Common myeloid progenitor, CD34-positive (primary cell): Measurements from ENCODE around the gene MTMR10.

Experiments
- CTCF ChIA-PET: fragments of 350-600 bp; sonication (Branson Sonifier 250); formaldehyde crosslinking; loops from one replicate; lab custom pipeline; 2021; ENCODE audit warnings: antibody characterized with exemption; lab: Charles Lee
- POLR2A ChIA-PET: fragments of 350-600 bp; sonication (Branson Sonifier 250); formaldehyde crosslinking; loops from one replicate; lab custom pipeline; 2021; ENCODE audit warnings: antibody characterized with exemption; lab: Charles Lee
- DNase-seq, 3 donors: peaks; one replicate each; pipeline versions ENCODE4 v3.0.0 to v3.0.0-alpha.2; 2013
- H3K27ac ChIP-seq, 2 experiments: 1 replicate in 1 of 2; 2 replicates in 1 of 2; pipeline ENCODE4 v1.7.0; 2013; ENCODE audit warnings: inconsistent platforms in 2 of 2, low read length in 2 of 2, mild to moderate bottlenecking in 2 of 2, low read depth in 1 of 2, moderate library complexity in 1 of 2; ENCODE audit not compliant: severe bottlenecking in 2 of 2, insufficient read depth in 1 of 2, poor library complexity in 1 of 2
- H3K27me3 ChIP-seq, 5 experiments: replicated peaks in 2 of 5; 1 replicate in 3 of 5; 2 replicates in 2 of 5; pipeline versions ENCODE4 v1.6.1 to v1.7.0; 2013; ENCODE audit warnings: low read length in 4 of 5, mild to moderate bottlenecking in 2 of 5, moderate library complexity in 2 of 5, inconsistent platforms in 1 of 5; ENCODE audit not compliant: insufficient read depth in 5 of 5, control insufficient read depth in 4 of 5
- H3K36me3 ChIP-seq, 4 experiments: 1 replicate in 2 of 4; 2 replicates in 2 of 4; pipeline versions ENCODE4 v1.6.1 to v1.7.0; 2013; ENCODE audit warnings: low read length in 3 of 4, control low read depth in 1 of 4, mild to moderate bottlenecking in 1 of 4; ENCODE audit not compliant: control insufficient read depth in 4 of 4, insufficient read depth in 4 of 4
- H3K4me1 ChIP-seq, 4 experiments: 1 replicate in 3 of 4; 2 replicates in 1 of 4; pipeline versions ENCODE4 v1.6.1 to v1.7.1; 2013; ENCODE audit warnings: low read length in 3 of 4, mild to moderate bottlenecking in 3 of 4, control low read depth in 1 of 4, inconsistent platforms in 1 of 4, moderate library complexity in 1 of 4; ENCODE audit not compliant: control insufficient read depth in 4 of 4, insufficient read depth in 4 of 4; ENCODE audit errors: control extremely low read depth in 1 of 4
- H3K4me3 ChIP-seq, 7 experiments: 1 replicate in 4 of 7; 2 replicates in 3 of 7; pipeline versions ENCODE4 v1.5.1 to v1.7.0; 2013; ENCODE audit warnings: mild to moderate bottlenecking in 7 of 7, low read length in 6 of 7, moderate library complexity in 6 of 7, inconsistent platforms in 2 of 7, low read depth in 2 of 7, control low read depth in 1 of 7; ENCODE audit not compliant: insufficient read depth in 4 of 7, control insufficient read depth in 1 of 7; ENCODE audit errors: extremely low read depth in 1 of 7
- H3K9me3 ChIP-seq, 5 experiments: 1 replicate in 4 of 5; 2 replicates in 1 of 5; pipeline versions ENCODE4 v1.6.1 to v1.7.1; 2013; ENCODE audit warnings: low read length in 4 of 5, mild to moderate bottlenecking in 2 of 5, inconsistent platforms in 1 of 5, low read depth in 1 of 5, moderate library complexity in 1 of 5; ENCODE audit not compliant: control insufficient read depth in 4 of 5, insufficient read depth in 2 of 5; ENCODE audit errors: control extremely low read depth in 1 of 5
- WGBS: methylation state at CpG from one replicate; pipeline ENCODE4 v1.1.5; 2013; ENCODE audit not compliant: insufficient coverage; 5-methylcytosine and 5-hydroxymethylcytosine counted together

Gene MTMR10

DNA sequence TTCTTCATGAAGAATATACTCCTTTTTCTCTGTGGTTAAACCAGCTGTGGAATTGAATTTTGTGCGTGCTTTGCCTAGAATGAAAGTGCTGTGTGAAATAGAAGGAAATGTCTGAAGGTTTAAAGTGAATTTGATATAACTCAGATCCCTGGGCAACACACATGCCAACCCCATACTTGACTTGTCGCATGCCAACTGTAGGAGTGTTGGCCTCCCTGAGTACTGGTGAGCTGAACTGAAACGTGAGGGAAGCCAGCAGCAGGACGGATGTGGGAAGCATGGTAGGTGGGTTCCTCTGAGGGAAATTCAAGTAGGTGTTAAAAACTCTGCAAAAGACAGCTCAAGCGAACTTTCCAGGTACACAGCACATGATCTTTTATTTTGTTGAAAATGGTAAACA is 73.1 kb downstream of the MTMR10 start:
- WGBS, result 94% methylated on average over 3 of the region's 5 CpGs
- no peaks in the 10 kb centered on the region for H3K9me3 ChIP-seq
- H3K27ac ChIP-seq, result no peak overlapping the region
- H3K4me3 ChIP-seq, result no peak overlapping the region
- ChIA-PET POLR2A (no interaction called here), CTCF (interaction anchor here (1.7 kb wide), 1 partner anchor 15 kb away, joined by 7 read pairs; the partner anchor contains the start of gene FAN1)
- H3K36me3 ChIP-seq, result peaks cover 12 to 79% (median 58%) of the 10 kb centered on the region in 4 experiments
- no peaks in the 10 kb centered on the region for H3K4me1 ChIP-seq
- H3K27me3 ChIP-seq, result no peaks in the 10 kb centered on the region
- no peak for DNase-seq

DNA sequence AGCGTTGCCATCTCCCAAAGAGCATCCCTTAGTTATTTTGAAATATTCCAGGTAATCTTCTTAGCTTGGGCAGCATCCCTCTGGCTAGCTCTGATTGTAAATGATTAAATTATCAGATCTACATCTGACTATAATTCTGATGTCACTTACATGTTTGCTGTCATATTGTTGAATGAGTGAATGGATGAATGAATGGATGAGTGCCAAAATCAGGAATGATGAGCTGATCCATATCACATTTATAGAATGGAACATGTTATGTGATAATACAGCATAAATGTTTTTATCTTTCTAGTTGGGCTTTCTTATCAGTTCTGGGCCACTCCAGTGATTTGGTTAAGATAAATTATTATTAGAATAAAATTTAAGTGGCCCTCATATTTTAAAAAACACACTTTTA is 73.8 kb downstream of the MTMR10 start:
- WGBS, result no CpG with 5 or more reads among the region's 1 CpG
- H3K36me3 ChIP-seq, result peaks cover 12 to 79% (median 56%) of the 10 kb centered on the region in 4 experiments

DNA sequence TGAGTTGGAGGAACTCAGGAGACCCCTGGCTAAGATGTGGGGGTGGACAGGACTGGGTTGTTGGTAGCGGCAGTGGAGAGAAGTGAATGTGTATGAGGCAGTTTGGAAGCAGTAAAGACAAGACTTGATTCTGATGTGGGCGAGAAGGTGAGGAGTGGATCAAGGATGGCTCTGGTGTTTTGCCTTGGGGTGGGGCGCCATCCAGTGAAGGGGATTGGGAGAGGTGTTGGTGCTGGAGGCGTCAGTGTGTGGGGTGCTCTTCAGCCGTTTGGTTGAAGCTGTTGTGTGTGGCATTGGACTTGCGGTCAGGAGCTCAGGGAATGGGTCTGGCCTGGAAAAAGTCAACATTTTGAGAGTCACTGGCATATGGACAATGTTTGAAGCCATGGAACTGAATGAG is 74.4 kb downstream of the MTMR10 start:
- Histone ChIP-seq H3K27ac (no peak overlapping the region), H3K9me3 (no peaks in the 10 kb centered on the region), H3K27me3 (no peaks in the 10 kb centered on the region), H3K4me1 (no peaks in the 10 kb centered on the region), H3K36me3 (peaks cover 13 to 78% (median 54%) of the 10 kb centered on the region in 4 experiments), H3K4me3 (no peak overlapping the region)
- DNase-seq, result no peak
- CTCF ChIA-PET, result interaction anchor here (1.7 kb wide), 1 partner anchor 14 kb away, joined by 7 read pairs; the partner anchor contains the start of gene FAN1
- WGBS, result 97% methylated on average over 4 of the region's 6 CpGs
- POLR2A ChIA-PET, result no interaction called here

More for the DNA sequence above, 73.8 kb downstream of the MTMR10 start:
- no peaks in the 10 kb centered on the region for H3K4me1 ChIP-seq
- H3K27me3 ChIP-seq, result no peaks in the 10 kb centered on the region
- H3K9me3 ChIP-seq, result no peaks in the 10 kb centered on the region
- DNase-seq, result no peak
- H3K4me3 ChIP-seq, result no peak overlapping the region
- no peak overlapping the region for H3K27ac ChIP-seq
- ChIA-PET POLR2A (no interaction called here), CTCF (interaction anchor here (1.7 kb wide), 1 partner anchor 14 kb away, joined by 7 read pairs; the partner anchor contains the start of gene FAN1)

DNA sequence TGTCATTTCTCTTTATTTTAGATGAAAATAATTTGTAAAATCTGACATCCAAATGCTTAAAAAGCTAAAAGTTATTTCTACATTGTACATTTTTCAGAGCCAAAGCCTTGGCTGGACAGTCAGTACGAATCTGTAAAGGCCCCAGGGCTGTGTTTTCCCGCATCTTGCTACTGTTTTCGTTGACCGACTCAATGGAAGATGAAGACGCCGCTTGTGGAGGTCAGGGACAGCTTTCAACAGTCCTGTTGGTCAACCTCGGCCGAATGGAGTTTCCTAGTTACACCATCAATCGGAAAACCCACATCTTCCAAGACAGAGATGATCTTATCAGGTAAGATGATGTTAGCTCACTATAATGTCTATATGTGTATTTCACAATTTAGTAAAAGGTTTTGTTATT is 77.7 kb downstream of the MTMR10 start:
- 92% methylated on average over 2 of the region's 9 CpGs for WGBS
- POLR2A ChIA-PET, result no interaction called here
- no peak overlapping the region for H3K27ac ChIP-seq
- CTCF ChIA-PET, result no interaction called here
- H3K27me3 ChIP-seq, result no peaks in the 10 kb centered on the region
- peaks cover 15 to 74% (median 52%) of the 10 kb centered on the region in 4 experiments for H3K36me3 ChIP-seq
- no peaks in the 10 kb centered on the region for H3K4me1 ChIP-seq
- no peak for DNase-seq
- H3K9me3 ChIP-seq, result no peaks in the 10 kb centered on the region
- H3K4me3 ChIP-seq, result no peak overlapping the region

DNA sequence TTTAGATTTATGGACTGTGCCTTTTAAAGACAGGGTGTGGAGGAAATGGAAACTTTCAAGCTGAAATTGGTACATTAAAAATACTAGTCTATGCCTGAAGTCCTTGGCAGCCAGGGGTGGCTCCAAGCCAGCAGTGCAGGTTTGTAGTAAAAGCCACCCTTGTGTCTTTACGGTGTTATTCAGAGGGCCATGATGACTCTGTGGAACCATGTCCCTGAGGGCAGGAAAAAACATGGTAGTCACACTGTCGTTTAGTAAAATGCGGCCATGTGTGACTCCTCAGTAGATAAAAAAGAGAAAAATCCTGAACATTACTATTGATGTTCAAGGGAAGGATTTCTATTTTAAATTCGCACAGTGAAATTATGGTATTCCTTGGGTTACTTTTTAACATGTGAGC is 85.1 kb downstream of the MTMR10 start:
- peak overlapping the region in 1 of 7 experiments; percentile 9 for H3K4me3 ChIP-seq
- WGBS, result 63% methylated on average over 4 of the region's 4 CpGs
- H3K27ac ChIP-seq, result peak overlapping the region in 1 of 2 experiments; percentile 6
- H3K9me3 ChIP-seq, result no peaks in the 10 kb centered on the region
- DNase-seq, result no peak
- H3K36me3 ChIP-seq, result peaks cover 2 to 24% (median 17%) of the 10 kb centered on the region in 4 experiments
- H3K4me1 ChIP-seq, result peaks cover 4 to 20% (median 13%) of the 10 kb centered on the region in 4 experiments
- CTCF ChIA-PET, result interaction anchor here (1.0 kb wide), 1 partner anchor 8 kb away, joined by 3 read pairs; no protein-coding TSS in a partner anchor
- no peaks in the 10 kb centered on the region for H3K27me3 ChIP-seq
- POLR2A ChIA-PET, result no interaction called here

DNA sequence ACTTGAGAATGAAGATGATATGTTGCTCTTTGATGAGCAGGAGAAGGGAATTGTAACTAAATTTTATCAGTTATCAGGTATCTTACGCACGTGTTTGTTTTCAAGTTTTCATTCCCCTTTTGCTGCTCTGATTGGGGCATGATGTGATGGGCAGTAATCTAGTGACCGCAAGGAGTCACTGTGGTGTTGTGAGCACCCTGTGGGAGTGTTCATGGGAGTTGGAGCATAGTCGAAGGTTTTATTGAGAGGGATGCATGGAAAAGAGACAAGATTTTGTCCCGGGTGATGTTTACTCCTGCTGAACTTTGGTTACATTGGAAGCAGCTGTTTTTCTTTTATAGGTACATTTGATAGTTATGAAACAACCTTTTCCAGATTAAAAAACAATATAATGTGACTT is 85.6 kb downstream of the MTMR10 start:
- Histone ChIP-seq H3K36me3 (peaks cover 2 to 21% (median 16%) of the 10 kb centered on the region in 4 experiments), H3K4me3 (peak overlapping the region in 1 of 7 experiments; percentile 9), H3K27ac (peak overlapping the region in 1 of 2 experiments; percentile 6), H3K4me1 (peaks cover 4 to 20% (median 13%) of the 10 kb centered on the region in 4 experiments), H3K9me3 (no peaks in the 10 kb centered on the region), H3K27me3 (no peaks in the 10 kb centered on the region)
- WGBS, result 100% methylated on average over 5 of the region's 5 CpGs
- no peak for DNase-seq
- ChIA-PET CTCF (interaction anchor here (1.0 kb wide), 1 partner anchor 9 kb away, joined by 3 read pairs; no protein-coding TSS in a partner anchor), POLR2A (no interaction called here)

DNA sequence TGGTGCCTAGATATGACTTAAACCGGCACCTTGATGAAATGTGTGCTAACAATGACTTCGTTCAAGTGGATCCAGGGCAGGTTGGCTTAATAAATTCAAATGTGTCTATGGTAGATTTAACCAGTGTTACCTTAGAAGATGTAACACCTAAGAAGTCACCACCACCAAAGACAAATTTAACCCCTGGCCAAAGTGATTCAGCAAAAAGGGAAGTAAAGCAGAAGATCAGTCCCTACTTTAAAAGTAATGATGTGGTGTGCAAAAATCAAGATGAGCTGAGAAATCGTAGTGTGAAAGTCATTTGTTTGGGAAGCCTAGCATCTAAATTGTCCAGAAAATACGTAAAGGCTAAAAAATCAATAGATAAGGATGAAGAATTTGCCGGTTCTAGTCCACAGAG is 86.6 kb downstream of the MTMR10 start:
- peaks cover 0 to 19% (median 13%) of the 10 kb centered on the region in 4 experiments for H3K36me3 ChIP-seq
- peak in 2 of 3 donors; percentile 12 to 30 for DNase-seq
- CTCF ChIA-PET, result interaction anchor here (2.0 kb wide), 1 partner anchor 10 kb away, joined by 11 read pairs; no protein-coding TSS in a partner anchor
- no peaks in the 10 kb centered on the region for H3K9me3 ChIP-seq
- no peak overlapping the region for H3K27ac ChIP-seq
- H3K4me3 ChIP-seq, result peak overlapping the region in 4 of 7 experiments; percentile 76 to 89 (median 86)
- H3K4me1 ChIP-seq, result peaks cover 4 to 20% (median 13%) of the 10 kb centered on the region in 4 experiments
- 95% methylated on average over 4 of the region's 5 CpGs for WGBS
- no peaks in the 10 kb centered on the region for H3K27me3 ChIP-seq
- POLR2A ChIA-PET, result no interaction called here
